Type B pancreatic cell (in vitro differentiated cells): ENCODE data around the gene RTEL1. TPM values are rescaled to one million over a fixed set of nuclear protein-coding genes. Genes with fewer than 3 reads are reported as not detected.

Experiments used
- DNase-seq: peaks from one replicate; pipeline ENCODE4 v3.0.0; 2021; ENCODE audit warnings: mixed read lengths; ENCODE audit not compliant: unreplicated experiment; ENCODE audit errors: extremely low spot score
- H3K27ac Mint-ChIP-seq: 2 replicates; pipeline ENCODE4 v1.8.0; 2021; ENCODE audit warnings: mild to moderate bottlenecking, mixed read lengths
- H3K27me3 Mint-ChIP-seq: 2 replicates; pipeline ENCODE4 v1.8.0; 2021; ENCODE audit warnings: mixed read lengths
- H3K36me3 Mint-ChIP-seq: 2 replicates; pipeline ENCODE4 v1.8.0; 2021; ENCODE audit warnings: mixed read lengths
- H3K4me1 Mint-ChIP-seq: one replicate; pipeline ENCODE4 v1.8.0; 2021; ENCODE audit warnings: mixed read lengths; ENCODE audit not compliant: unreplicated experiment
- H3K4me3 Mint-ChIP-seq: 2 replicates; pipeline ENCODE4 v1.8.0; 2021; ENCODE audit warnings: mild to moderate bottlenecking, mixed read lengths
- H3K9me3 Mint-ChIP-seq: 2 replicates; pipeline ENCODE4 v1.8.0; 2021; ENCODE audit warnings: mixed read lengths
- total RNA-seq: library from RNA; stranded (reverse); gene quantifications from 2 replicates; pipeline ENCODE4 v1.2.1, GENCODE V29; 2021; ENCODE audit warnings: low replicate concordance
- TF ChIP-seq, protein P1 (sequence below): fragments of 200-600 bp; sonication (generic); conservative IDR thresholded peaks from 2 replicates; pipeline ENCODE4 v1.5.0; 2021; ENCODE audit warnings: antibody characterized with exemption, mild to moderate bottlenecking

The RTEL1 gene
- total RNA-seq, 1 donor from 2014 or later, result 39.2 TPM

DNA sequence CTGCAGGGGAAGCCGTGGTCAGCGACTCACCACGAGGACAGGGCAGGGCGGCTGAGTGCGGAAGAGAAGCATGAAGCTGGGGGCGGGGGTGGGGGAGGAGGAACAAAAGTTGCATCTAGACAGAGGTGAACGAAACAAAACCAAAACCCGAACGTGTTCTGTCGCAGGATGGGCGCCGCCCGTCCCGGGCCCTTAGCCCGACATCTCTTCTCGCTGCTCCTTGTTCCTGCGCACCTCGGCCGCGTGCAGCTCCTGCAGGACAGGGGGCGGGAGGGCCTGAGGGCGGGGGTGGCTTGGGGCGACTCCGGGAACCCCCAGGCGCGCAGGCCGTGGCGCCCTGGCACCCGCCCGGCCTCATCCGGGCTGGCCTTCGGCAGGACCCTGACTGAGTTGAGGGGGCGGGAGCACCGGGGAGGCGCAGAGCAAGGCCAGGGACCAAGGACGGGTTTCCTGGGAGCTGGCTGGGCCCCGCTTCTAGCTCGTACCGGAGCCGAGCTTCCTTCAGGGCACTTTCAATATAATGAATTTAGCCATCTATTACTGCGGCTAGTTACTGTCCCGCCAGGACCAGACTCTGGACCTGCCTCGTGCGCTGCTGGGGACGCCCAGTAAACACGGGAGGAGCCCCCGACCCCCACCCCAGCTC, 16.8 kb upstream of the RTEL1 start:
- no peaks in the 10 kb centered on the region for H3K4me1 Mint-ChIP-seq
- H3K36me3 Mint-ChIP-seq, result no peaks in the 10 kb centered on the region
- DNase-seq, result no peak
- H3K9me3 Mint-ChIP-seq, result no peaks in the 10 kb centered on the region
- no peaks in the 10 kb centered on the region for H3K27me3 Mint-ChIP-seq
- H3K4me3 Mint-ChIP-seq, result no peak overlapping the region
- no peak overlapping the region for H3K27ac Mint-ChIP-seq
- TF ChIP-seq, protein P1, sequence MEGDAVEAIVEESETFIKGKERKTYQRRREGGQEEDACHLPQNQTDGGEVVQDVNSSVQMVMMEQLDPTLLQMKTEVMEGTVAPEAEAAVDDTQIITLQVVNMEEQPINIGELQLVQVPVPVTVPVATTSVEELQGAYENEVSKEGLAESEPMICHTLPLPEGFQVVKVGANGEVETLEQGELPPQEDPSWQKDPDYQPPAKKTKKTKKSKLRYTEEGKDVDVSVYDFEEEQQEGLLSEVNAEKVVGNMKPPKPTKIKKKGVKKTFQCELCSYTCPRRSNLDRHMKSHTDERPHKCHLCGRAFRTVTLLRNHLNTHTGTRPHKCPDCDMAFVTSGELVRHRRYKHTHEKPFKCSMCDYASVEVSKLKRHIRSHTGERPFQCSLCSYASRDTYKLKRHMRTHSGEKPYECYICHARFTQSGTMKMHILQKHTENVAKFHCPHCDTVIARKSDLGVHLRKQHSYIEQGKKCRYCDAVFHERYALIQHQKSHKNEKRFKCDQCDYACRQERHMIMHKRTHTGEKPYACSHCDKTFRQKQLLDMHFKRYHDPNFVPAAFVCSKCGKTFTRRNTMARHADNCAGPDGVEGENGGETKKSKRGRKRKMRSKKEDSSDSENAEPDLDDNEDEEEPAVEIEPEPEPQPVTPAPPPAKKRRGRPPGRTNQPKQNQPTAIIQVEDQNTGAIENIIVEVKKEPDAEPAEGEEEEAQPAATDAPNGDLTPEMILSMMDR, result no peak

DNA sequence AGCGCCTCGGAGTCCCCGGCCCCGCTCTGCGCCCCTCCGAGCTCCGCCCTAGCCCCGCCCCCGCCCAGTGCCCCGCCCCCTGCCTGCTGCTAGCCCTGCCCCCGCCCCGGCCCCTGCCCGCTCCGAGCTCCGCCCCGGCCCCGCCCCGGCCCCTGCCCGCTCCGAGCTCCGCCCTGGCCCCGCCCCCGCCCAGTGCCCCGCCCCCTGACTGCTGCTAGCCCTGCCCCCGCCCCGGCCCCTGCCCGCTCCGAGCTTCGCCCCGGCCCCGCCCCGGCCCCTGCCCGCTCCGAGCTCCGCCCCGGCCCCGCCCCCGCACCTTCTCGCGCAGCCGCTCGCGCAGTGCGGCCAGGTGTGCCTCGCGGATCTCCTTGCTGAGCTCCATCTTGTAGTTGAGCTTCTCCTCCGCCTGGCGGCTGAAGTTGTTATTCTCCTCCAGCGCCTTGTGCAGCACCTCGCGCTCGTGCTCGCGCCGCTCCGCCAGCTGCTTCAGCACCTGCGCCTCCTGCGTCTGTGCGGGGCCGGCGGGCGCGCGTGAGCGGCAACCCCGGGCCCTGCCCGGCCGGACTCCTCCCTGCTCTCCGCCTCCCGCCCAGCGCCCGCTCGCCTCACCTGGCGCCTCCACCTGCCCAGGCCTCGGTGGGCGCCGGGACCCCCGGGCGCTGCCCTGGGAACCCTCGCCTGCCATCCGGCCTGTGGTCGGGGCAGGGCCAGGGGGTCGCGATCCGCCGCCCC, 16.2 kb upstream of the RTEL1 start:
- H3K9me3 Mint-ChIP-seq, result no peaks in the 10 kb centered on the region
- no peak overlapping the region for H3K27ac Mint-ChIP-seq
- no peaks in the 10 kb centered on the region for H3K4me1 Mint-ChIP-seq
- no peaks in the 10 kb centered on the region for H3K36me3 Mint-ChIP-seq
- TF ChIP-seq, protein P1, result peak; percentile 70
- H3K27me3 Mint-ChIP-seq, result no peaks in the 10 kb centered on the region
- peak; percentile 95 for DNase-seq
- peak overlapping the region; percentile 74 for H3K4me3 Mint-ChIP-seq

DNA sequence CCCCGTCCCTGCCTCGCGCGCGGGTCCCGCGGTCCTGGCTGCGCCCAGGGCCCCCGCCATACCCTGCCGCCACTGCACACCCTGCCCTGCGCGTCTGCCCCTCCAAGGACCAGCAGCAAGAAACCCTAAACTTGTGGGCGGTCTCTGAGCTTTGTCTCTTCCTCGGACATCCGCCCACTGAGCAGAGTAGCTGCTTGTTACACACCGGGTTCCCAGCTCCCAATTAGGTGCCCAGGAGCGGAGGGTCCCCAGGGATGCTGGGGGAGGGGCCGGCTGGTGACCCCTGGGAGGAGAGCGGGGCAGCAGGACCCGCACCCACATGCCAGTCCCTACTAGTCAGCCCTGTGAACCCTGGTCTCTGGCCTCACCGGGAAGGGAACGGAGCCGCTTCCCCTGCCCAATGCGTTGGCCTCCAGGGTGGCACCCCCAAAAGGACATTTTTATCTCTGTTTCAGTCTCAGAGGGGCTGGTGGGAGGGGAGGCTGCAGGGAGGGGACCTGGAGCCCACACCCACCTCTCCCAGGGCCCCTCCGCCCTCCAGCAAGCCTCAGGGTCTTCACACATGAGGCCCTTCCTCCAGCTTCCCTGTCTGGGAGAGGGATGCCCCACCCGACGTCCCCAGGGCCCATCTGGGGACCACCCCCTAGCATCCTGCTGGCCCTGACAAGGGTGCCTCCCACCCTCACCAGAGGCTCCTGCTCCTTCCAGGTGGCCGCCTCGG, 15.4 kb upstream of the RTEL1 start:
- TF ChIP-seq, protein P1, result no peak
- H3K4me1 Mint-ChIP-seq, result no peaks in the 10 kb centered on the region
- H3K27ac Mint-ChIP-seq, result no peak overlapping the region
- H3K4me3 Mint-ChIP-seq, result peak overlapping the region; percentile 82
- no peaks in the 10 kb centered on the region for H3K27me3 Mint-ChIP-seq
- DNase-seq, result no peak
- H3K36me3 Mint-ChIP-seq, result no peaks in the 10 kb centered on the region
- H3K9me3 Mint-ChIP-seq, result no peaks in the 10 kb centered on the region

DNA sequence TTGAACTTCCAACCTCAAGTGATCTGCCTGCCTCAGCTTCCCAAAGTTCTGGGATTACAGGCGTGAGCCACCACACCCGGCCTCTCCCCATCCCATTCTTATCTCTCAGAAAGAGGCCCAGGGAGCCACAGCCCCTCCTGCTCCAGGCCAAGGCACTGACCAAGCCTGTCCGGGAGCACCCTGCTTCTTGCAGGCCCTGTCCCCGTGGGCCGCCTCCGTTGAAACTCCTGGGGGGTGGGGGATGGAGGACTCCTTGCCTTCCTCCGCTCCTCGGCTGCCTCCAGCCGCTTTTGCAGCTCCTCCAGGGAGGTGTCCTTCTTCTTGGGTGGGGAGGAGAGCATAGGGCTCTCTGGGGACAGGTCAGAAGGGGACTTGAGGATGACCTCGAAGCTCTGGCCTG, 14.6 kb upstream of the RTEL1 start:
- TF ChIP-seq, protein P1, result no peak
- Mint-ChIP-seq H3K9me3 (no peaks in the 10 kb centered on the region), H3K27me3 (no peaks in the 10 kb centered on the region), H3K27ac (peak overlapping the region; percentile 23), H3K4me3 (peak overlapping the region; percentile 82), H3K36me3 (no peaks in the 10 kb centered on the region), H3K4me1 (no peaks in the 10 kb centered on the region)
- DNase-seq, result no peak

DNA sequence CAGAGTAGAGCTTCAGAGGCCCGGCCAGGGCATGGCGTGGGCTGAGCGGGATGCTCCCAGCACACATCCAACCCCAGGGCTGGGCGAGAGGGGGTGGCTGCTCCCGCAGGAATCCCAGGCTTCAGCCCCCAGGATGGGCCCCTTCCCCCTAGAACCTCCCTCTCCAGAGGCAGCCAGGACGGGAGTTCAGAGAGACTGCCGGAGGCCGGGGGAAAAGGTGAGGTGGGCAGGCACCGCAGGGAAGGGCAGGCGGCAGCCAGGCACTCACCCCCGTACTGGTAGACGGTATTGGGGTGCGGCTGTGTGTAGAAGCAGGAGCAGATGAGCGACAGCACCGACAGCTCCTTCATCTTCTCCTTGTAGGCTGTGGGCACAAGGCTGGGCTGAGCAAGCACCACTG, 14.2 kb upstream of the RTEL1 start:
- Mint-ChIP-seq H3K4me1 (no peaks in the 10 kb centered on the region), H3K27ac (no peak overlapping the region), H3K4me3 (peak overlapping the region; percentile 39), H3K27me3 (no peaks in the 10 kb centered on the region), H3K36me3 (no peaks in the 10 kb centered on the region), H3K9me3 (no peaks in the 10 kb centered on the region)
- TF ChIP-seq, protein P1, result no peak
- DNase-seq, result no peak
